ENCODE results near the gene COX17.

COX17 gene

GRCh38 chr3:119663885-119664284 lies 13.3 kb downstream of the COX17 start:
- DNase-seq: no peak
- H3K27ac Mint-ChIP-seq: peak overlapping the region; percentile 84

DNA sequence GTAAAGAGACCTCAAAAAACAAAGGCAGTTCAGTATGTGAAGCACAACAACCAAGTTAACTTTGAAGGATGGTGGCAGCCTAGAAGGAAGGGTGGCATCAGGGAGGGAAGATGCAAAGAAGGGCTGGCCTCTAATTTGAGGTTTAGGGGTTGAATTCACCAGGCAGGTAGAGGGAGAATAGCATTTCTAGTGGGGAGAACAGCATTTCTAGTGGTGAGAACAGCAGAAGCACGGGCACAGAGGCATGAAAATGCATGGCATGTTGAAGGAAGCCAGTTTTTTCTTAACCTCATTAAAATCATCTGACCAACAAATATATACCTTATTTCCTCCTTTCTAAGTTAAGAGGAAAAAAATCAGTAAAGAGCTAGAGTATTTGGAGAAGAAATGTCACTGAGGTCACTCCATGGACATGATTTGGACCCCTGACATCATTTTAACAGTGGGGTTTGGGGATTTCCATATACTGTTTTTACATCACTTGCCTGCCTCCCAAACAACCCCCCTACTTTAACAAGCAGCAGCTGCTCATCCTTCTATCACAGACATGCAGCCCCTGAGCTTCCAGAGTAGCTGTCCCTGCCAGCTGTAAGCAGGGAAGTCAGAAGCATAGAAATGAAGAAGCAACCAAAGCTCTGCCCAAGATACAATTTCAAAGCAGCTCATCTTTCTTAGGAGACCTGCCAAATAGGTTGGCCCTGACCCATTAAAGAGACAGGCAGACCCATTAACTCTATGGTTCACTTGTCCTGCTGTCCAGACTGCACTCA lies 14.4 kb downstream of the COX17 start:
- H3K36me3 Mint-ChIP-seq: peaks cover 33 to 68% of the 10 kb centered on the region in 2 donors
- H3K27me3 Mint-ChIP-seq: no peaks in the 10 kb centered on the region
- peaks cover 0 to 1% of the 10 kb centered on the region in 2 donors for H3K9me3 Mint-ChIP-seq
- peak overlapping the region; percentile 89 for H3K27ac Mint-ChIP-seq
- H3K4me1 Mint-ChIP-seq: peaks cover 45 to 64% of the 10 kb centered on the region in 2 donors
- no peak for DNase-seq
- H3K4me3 Mint-ChIP-seq: peak overlapping the region in 1 of 2 donors; percentile 5
- no peak for ATAC-seq (replicated peaks)

More at GRCh38 chr3:119663885-119664284, 13.3 kb downstream of the COX17 start:
- H3K9me3 Mint-ChIP-seq: peaks cover 0 to 1% of the 10 kb centered on the region in 2 donors
- peak overlapping the region in 1 of 2 donors; percentile 48 for H3K4me3 Mint-ChIP-seq
- H3K4me1 Mint-ChIP-seq: peaks cover 43 to 65% of the 10 kb centered on the region in 2 donors
- H3K36me3 Mint-ChIP-seq: peaks cover 31 to 66% of the 10 kb centered on the region in 2 donors
- ATAC-seq (replicated peaks): no peak
- no peaks in the 10 kb centered on the region for H3K27me3 Mint-ChIP-seq

DNA sequence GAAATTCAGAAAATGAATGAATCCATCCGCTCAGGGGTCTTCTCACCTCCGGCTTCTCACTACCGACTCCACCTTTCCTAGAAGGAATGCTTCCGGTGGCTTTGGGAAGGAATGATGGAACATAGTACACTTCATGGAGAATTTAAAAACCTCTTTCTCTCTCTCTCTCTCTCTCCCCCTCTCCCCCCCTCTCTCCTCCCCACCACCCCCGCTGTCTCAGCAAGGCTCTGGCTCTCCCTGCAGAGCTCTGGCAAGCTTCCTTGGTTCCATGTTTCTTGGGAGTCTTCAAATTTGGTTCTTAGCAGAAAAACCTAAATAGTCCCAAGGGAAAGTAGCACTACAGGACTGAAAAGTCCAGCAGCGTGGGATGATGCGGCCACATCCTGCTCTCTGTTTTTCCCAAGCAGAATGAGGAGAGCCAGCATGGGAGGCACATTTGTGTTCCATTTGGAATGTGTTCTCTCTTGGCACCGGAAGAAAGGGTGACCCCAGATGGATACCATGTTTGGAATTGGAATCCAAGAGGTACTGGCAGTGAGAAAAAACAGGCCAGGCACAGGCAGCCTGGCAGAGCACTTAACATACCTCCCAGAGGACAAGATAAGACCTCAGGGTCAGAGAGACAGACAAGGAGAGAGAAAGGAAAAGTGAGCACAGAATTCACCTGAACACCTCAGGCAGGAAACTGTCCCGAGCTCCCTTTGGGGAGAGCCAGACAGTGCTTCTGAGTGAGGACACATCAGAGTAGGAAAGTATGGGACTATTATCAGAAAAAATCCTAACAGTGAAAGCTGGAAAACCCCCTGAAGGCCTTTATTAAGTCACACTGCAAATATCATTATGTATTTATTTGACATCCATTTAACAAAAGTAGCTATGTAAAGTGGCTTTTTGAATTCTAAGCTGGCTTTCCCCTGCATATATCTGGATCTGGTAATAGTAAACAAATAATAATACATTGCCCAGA lies 16.4 kb downstream of the COX17 start, which contains the start of gene POPDC2:
TSS of gene POPDC2 (minus strand) at position 116 of the 967 bp plus-strand sequence. CDS start 166 bp downstream, outside the sequence.
- no peak for DNase-seq
- ATAC-seq (replicated peaks): no peak
- Mint-ChIP-seq H3K36me3 (peaks cover 44 to 66% of the 10 kb centered on the region in 2 donors), H3K27ac (peak within 1 kb of the TSS; percentile 39), H3K4me3 (no peak within 1 kb of the TSS), H3K4me1 (peaks cover 36 to 52% of the 10 kb centered on the region in 2 donors), H3K9me3 (peaks cover 0 to 1% of the 10 kb centered on the region in 2 donors), H3K27me3 (no peaks in the 10 kb centered on the region)

DNA sequence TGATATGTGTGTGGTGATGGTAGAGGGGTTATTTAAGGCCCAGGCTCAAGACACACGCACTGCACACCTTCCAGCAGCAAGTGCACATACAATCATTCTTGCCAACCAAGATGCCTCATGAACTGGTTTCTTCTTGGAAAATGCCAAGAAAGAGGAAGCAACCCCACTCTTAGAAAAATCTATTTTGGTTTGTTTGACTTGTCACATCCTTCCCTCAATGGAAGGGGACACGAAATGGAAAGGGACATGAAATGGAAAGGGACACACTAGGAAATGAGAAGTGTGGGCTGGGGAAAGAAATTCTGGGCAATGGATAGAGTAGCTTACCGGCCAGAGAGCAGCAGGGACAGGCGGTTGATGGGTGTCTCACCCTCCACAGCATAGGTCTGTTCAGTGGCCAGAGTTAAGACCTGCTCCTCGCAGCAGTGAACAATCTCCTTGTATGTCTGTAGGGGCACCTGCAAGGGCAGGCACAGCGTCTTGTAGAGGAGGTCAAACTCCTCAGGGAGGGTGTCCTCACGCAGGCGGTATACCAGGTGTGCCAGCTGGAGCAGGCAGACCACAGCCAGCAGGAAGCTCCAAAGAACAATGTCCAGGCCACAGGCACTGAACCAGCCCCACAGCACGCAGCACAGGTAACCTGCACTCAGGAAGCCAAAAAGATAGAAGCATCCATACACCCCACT lies 17.5 kb downstream of the COX17 start:
- Mint-ChIP-seq H3K27me3 (no peaks in the 10 kb centered on the region), H3K9me3 (no peaks in the 10 kb centered on the region), H3K36me3 (peaks cover 40 to 57% of the 10 kb centered on the region in 2 donors), H3K27ac (peak overlapping the region; percentile 39), H3K4me3 (no peak overlapping the region), H3K4me1 (peaks cover 34 to 43% of the 10 kb centered on the region in 2 donors)
- DNase-seq (no peak), ATAC-seq (replicated peaks) (peak; percentile 35 to 42)

GRCh38 chr3:119658994-119659393 lies 18.2 kb downstream of the COX17 start:
- H3K36me3 Mint-ChIP-seq: peaks cover 38 to 57% of the 10 kb centered on the region in 2 donors
- H3K4me1 Mint-ChIP-seq: peaks cover 29 to 39% of the 10 kb centered on the region in 2 donors
- H3K27ac Mint-ChIP-seq: no peak overlapping the region

GRCh38 chr3:119657887-119658702 lies 19.1 kb downstream of the COX17 start:
- H3K9me3 Mint-ChIP-seq: no peaks in the 10 kb centered on the region
- H3K4me3 Mint-ChIP-seq: no peak overlapping the region
- ATAC-seq (replicated peaks) (no peak), DNase-seq (no peak)
- peaks cover 38 to 57% of the 10 kb centered on the region in 2 donors for H3K36me3 Mint-ChIP-seq
- no peaks in the 10 kb centered on the region for H3K27me3 Mint-ChIP-seq
- peaks cover 27 to 35% of the 10 kb centered on the region in 2 donors for H3K4me1 Mint-ChIP-seq
- no peak overlapping the region for H3K27ac Mint-ChIP-seq

More at GRCh38 chr3:119658994-119659393, 18.2 kb downstream of the COX17 start:
- no peak for ATAC-seq (replicated peaks)
- H3K4me3 Mint-ChIP-seq: no peak overlapping the region
- H3K27me3 Mint-ChIP-seq: no peaks in the 10 kb centered on the region
- no peaks in the 10 kb centered on the region for H3K9me3 Mint-ChIP-seq
- DNase-seq: no peak

GRCh38 chr3:119653876-119654275 lies 23.3 kb downstream of the COX17 start:
- H3K27ac Mint-ChIP-seq: peak overlapping the region; percentile 2

DNA sequence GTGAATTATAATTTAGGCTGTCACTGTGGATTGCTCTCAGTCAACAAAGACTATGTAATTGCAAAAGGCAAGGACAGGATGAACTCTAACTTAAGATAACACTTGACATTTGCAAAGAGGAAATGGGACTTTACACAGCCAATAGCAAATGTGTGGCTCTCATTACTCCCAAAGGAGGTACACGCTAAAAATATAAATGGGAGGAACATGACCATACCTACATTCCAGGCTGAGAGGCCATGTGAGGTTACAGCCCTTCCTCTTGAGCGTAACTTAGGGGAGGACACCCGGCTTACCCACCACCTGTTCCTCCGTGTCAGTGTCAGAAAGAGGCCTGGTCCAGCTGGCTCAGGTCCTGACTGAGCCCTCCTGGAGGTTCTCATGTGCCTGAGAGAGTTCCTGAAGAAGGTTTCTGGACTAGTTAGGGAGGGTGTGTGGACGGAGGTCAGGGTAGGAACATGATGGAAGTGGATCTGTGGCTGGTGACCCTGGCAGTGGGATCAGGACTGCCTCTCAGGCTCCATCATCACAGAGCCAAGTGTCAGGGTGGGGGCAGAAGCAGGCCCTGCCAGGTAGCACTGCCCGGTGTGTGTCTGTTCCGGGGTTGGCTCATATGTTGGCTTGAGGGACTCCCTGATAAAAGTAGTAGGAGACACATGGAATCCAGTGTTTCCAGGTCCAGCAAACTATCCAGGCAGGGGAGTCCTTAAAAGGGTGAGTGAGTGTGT lies 24.7 kb downstream of the COX17 start:
- Mint-ChIP-seq H3K9me3 (no peaks in the 10 kb centered on the region), H3K27ac (peak overlapping the region; percentile 72), H3K4me3 (peak overlapping the region; percentile 14 to 23), H3K4me1 (peaks cover 15 to 22% of the 10 kb centered on the region in 2 donors), H3K36me3 (peaks cover 51 to 58% of the 10 kb centered on the region in 2 donors), H3K27me3 (no peaks in the 10 kb centered on the region)
- ATAC-seq (replicated peaks) (peak; percentile 52 to 66), DNase-seq (no peak)

More at GRCh38 chr3:119653876-119654275, 23.3 kb downstream of the COX17 start:
- DNase-seq: no peak
- Mint-ChIP-seq H3K4me1 (peaks cover 17 to 22% of the 10 kb centered on the region in 2 donors), H3K9me3 (no peaks in the 10 kb centered on the region), H3K36me3 (peaks cover 50 to 58% of the 10 kb centered on the region in 2 donors), H3K4me3 (no peak overlapping the region), H3K27me3 (no peaks in the 10 kb centered on the region)
- ATAC-seq (replicated peaks): peak; percentile 43 to 55

DNA sequence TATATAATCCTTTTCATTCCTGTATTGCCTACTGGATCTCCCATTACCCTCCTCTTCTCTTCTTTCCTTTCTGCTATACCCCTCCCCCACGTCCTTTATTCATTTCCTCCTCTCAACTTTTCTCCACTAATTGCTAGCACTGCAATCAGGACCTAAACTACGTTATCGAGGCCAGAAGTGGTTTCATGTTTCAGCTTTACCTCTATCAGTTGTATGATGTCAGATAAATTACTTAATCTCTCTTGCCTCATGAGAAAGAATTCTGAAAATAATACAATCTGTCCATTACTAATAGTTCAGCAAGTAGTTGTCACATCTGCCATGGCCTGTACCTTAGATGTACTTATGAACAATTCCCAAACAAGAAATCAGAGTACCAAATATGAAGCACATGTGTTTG lies 27.4 kb downstream of the COX17 start:
- Mint-ChIP-seq H3K4me3 (no peak overlapping the region), H3K9me3 (no peaks in the 10 kb centered on the region), H3K4me1 (peaks cover 22% of the 10 kb centered on the region in 2 donors), H3K27me3 (no peaks in the 10 kb centered on the region), H3K27ac (no peak overlapping the region), H3K36me3 (peaks cover 56 to 65% of the 10 kb centered on the region in 2 donors)
- ATAC-seq (replicated peaks) (no peak), DNase-seq (no peak)

- no peaks in the 10 kb centered on the region for H3K9me3 Mint-ChIP-seq
- ATAC-seq (replicated peaks) (no peak), DNase-seq (no peak)
- H3K4me3 Mint-ChIP-seq: no peak overlapping the region
- peaks cover 13 to 19% of the 10 kb centered on the region in 2 donors for H3K4me1 Mint-ChIP-seq
- H3K27ac Mint-ChIP-seq: no peak overlapping the region
- peaks cover 53 to 54% of the 10 kb centered on the region in 2 donors for H3K36me3 Mint-ChIP-seq
- H3K27me3 Mint-ChIP-seq: no peaks in the 10 kb centered on the region
These were observed 29.2 kb downstream of the COX17 start for GRCh38 chr3:119647843-119648575.

- Mint-ChIP-seq H3K4me3 (no peak overlapping the region), H3K27me3 (no peaks in the 10 kb centered on the region), H3K4me1 (peaks cover 5 to 16% of the 10 kb centered on the region in 2 donors), H3K9me3 (no peaks in the 10 kb centered on the region), H3K36me3 (peaks cover 46 to 50% of the 10 kb centered on the region in 2 donors), H3K27ac (no peak overlapping the region)
- ATAC-seq (replicated peaks) (no peak), DNase-seq (no peak)
These were observed 30.0 kb downstream of the COX17 start for GRCh38 chr3:119647171-119647570.

GRCh38 chr3:119645813-119646212 lies 31.4 kb downstream of the COX17 start:
- H3K27me3 Mint-ChIP-seq: no peaks in the 10 kb centered on the region
- no peak overlapping the region for H3K4me3 Mint-ChIP-seq
- H3K36me3 Mint-ChIP-seq: peaks cover 50 to 51% of the 10 kb centered on the region in 2 donors
- H3K9me3 Mint-ChIP-seq: no peaks in the 10 kb centered on the region
- peaks cover 0 to 14% of the 10 kb centered on the region in 2 donors for H3K4me1 Mint-ChIP-seq
- DNase-seq: no peak
- H3K27ac Mint-ChIP-seq: no peak overlapping the region
- ATAC-seq (replicated peaks): no peak
